Neuron (in vitro differentiated cells): ENCODE measurements around the gene ATP2B2.

ENCODE experiments used
- H2AFZ ChIP-seq: one replicate; pipeline ENCODE4 v1.6.1; 2013; ENCODE audit warnings: low read depth, mild to moderate bottlenecking, inconsistent platforms, low read length, moderate library complexity
- H3K27me3 ChIP-seq: one replicate; pipeline ENCODE4 v1.6.1; 2013; ENCODE audit warnings: low read length; ENCODE audit not compliant: insufficient read depth
- H3K36me3 ChIP-seq: one replicate; pipeline ENCODE4 v1.6.1; 2013; ENCODE audit warnings: low read length; ENCODE audit not compliant: insufficient read depth
- H3K4me1 ChIP-seq: one replicate; pipeline ENCODE4 v1.6.1; 2013; ENCODE audit warnings: low read length; ENCODE audit not compliant: insufficient read depth
- H3K4me3 ChIP-seq: 2 replicates; pipeline ENCODE4 v1.5.1; 2013; ENCODE audit warnings: mild to moderate bottlenecking, low read length, moderate library complexity
- H3K9me3 ChIP-seq: one replicate; pipeline ENCODE4 v1.6.1; 2013; ENCODE audit warnings: low read length

ATP2B2 gene

DNA sequence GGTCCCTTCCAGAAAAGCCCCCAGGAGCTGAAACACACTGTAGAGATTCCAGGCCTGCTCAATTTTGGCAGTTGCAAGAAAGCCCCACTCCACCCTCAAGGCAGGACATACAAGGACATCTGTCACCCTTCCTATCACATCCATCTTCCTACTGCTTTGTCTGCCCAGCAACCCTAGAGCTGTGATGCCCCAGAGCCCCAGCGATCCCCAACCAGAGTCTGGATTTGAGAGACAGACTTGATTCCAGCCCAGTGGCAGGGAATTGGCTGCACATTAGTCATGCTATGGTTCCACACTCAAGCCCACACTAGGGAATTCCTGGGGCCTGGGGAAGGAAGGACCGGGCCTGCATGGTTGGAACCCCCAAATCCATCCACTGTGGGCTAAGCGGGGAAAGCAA, 56.8 kb downstream of the ATP2B2 start:
- Histone ChIP-seq H2AFZ (no peak overlapping the region), H3K4me1 (no peaks in the 10 kb centered on the region), H3K36me3 (no peaks in the 10 kb centered on the region), H3K27me3 (peaks cover 16% of the 10 kb centered on the region), H3K9me3 (no peaks in the 10 kb centered on the region), H3K4me3 (no peak overlapping the region)

DNA sequence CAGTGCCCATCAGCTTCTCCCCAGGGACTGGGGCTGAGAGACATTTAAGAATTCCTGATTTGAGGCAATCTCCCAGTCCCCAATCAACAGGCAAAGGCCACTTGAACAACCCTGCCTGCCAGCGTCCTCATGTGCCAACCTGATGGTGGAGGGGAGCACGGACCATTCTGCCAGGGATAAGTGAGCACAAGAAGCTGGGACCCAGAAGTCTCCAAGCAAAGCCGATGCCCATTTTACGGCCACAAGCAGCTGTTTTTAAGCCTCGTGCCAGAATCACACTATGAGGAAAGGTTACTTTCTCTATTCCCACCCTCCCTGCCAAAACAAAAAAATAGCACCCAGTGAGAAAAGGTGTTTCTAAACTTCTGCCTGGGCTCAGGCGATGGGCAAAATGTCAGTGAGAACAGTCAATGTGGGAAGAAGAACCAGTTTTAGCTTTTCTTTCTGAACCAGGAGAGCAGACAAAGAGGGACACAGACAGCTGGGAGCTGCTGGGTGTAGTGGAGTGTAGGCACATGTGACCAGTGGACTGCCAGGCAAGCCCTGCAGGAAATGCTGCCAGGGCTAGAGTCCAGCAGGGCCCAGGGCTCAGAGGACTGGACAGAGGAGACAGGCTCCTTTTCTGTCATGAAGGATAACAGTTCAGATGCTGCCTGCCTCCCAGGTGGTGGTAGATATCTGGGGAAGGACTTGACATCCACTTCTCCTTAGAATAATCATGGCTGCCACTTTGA, 57.7 kb downstream of the ATP2B2 start:
- Histone ChIP-seq H3K4me3 (no peak overlapping the region), H2AFZ (no peak overlapping the region), H3K9me3 (no peaks in the 10 kb centered on the region), H3K27me3 (peaks cover 17% of the 10 kb centered on the region), H3K4me1 (no peaks in the 10 kb centered on the region), H3K36me3 (no peaks in the 10 kb centered on the region)

DNA sequence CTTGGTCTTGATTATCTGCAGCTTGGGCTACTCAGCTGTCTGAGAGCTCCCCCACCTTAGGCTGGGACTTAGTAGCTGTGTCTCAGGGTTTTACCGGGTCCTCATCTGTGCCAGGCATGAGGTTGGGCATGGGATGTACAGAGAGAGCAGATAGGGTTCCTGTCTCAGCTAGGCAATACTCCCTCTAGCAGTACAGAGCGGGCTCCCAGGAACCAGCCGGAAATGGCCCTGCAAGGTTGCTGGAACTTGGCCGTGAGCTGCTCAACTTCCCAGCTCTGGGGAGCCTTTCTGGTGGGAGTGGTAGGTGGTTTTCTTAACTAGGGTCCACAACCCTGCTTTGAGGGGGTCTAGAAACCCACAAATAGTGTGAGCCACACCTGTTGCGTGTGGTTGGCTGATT, 58.3 kb downstream of the ATP2B2 start:
- no peaks in the 10 kb centered on the region for H3K4me1 ChIP-seq
- no peaks in the 10 kb centered on the region for H3K36me3 ChIP-seq
- peaks cover 17% of the 10 kb centered on the region for H3K27me3 ChIP-seq
- H2AFZ ChIP-seq: no peak overlapping the region
- no peaks in the 10 kb centered on the region for H3K9me3 ChIP-seq
- H3K4me3 ChIP-seq: no peak overlapping the region

- Histone ChIP-seq H3K4me1 (no peaks in the 10 kb centered on the region), H3K36me3 (no peaks in the 10 kb centered on the region), H3K27me3 (peaks cover 17% of the 10 kb centered on the region), H3K4me3 (no peak overlapping the region), H2AFZ (no peak overlapping the region), H3K9me3 (no peaks in the 10 kb centered on the region)
These were observed 59.7 kb downstream of the ATP2B2 start for GRCh38 chr3:10445561-10446175.

DNA sequence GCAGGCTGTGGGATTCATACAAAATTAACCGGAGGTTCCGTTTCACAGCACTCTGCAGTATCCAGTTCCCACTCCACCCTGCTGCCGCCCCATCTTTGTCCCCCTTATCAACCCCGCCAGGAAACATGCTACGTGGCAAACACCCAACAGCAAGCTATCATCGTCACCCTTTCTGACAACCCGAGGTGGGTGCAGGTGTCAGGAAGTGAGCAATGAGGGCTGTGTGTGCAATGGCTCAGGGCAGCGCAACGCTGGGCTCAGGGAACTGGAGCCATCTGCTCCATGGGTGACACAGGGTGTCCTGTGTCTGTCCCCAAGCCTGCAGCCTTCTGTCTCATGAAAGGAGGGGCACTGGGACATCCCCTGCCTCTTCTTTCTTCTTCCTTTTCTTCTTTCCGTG, 60.9 kb downstream of the ATP2B2 start:
- peaks cover 13% of the 10 kb centered on the region for H3K27me3 ChIP-seq
- no peaks in the 10 kb centered on the region for H3K4me1 ChIP-seq
- H3K36me3 ChIP-seq: no peaks in the 10 kb centered on the region
- no peak overlapping the region for H2AFZ ChIP-seq
- H3K9me3 ChIP-seq: no peaks in the 10 kb centered on the region
- H3K4me3 ChIP-seq: no peak overlapping the region

DNA sequence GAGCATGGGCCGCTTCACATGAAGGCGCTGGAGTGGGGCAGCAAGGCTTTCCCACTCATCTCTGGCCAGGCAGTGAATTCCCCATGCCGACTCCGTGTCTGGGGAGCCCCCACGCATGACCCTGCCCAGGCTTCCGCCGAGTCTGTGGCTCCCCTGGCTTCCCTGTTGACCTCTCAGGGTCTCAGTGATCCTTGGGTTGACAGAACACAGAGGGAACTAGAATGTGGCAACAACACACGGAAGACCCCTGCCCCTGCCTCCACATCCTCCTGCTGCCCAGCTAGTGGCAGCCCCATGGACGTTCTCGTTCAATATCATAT, 61.3 kb downstream of the ATP2B2 start:
- Histone ChIP-seq H3K4me1 (no peaks in the 10 kb centered on the region), H3K36me3 (no peaks in the 10 kb centered on the region), H3K9me3 (no peaks in the 10 kb centered on the region), H3K27me3 (peaks cover 13% of the 10 kb centered on the region), H2AFZ (no peak overlapping the region), H3K4me3 (no peak overlapping the region)

DNA sequence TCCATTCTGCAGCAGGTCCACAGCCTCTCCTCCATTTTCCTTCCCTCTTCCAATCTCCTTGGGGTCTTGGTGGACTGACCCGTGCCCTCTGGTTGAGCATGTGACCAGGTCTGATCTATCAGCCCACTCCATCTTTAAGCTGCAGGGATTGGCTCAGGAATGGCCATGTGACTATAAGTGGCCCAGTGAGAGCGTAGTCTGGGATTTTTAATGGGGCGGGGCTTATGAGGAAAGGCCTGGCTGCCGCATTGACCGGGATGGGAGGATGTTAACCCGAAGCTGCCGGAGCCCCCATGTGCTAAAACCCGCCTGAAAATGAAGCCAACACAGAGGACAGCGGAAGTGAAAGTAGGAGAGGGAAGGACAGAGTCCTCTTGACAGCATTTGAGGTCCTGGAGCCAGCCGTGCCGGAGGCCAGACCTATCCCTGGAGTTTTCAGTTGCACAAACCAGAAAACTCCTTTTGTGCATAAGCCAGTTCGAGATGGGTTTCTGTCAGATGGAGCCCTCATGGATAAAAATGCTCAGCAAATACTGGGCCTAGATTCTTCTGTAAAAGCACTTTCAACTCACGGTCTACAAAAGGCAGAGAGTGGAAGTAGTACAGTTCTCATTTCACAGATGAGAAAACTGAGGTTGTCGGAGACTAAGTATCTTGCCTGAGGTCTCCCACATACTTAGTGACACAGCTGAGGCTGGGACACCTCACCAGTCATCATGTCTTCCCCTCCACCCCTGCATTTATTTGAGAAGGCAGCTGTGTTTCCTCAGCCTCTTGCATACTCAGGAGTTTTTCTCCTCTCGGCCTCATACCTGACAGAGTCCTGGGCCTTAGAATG, 61.9 kb downstream of the ATP2B2 start:
- H3K27me3 ChIP-seq: peaks cover 13% of the 10 kb centered on the region

GRCh38 chr3:10442151-10442795, 63.1 kb downstream of the ATP2B2 start:
- Histone ChIP-seq H2AFZ (no peak overlapping the region), H3K4me3 (no peak overlapping the region), H3K27me3 (peaks cover 13% of the 10 kb centered on the region), H3K4me1 (no peaks in the 10 kb centered on the region), H3K36me3 (no peaks in the 10 kb centered on the region), H3K9me3 (no peaks in the 10 kb centered on the region)

More for the DNA sequence above, 61.9 kb downstream of the ATP2B2 start:
- H3K9me3 ChIP-seq: no peaks in the 10 kb centered on the region
- no peaks in the 10 kb centered on the region for H3K36me3 ChIP-seq
- H3K4me1 ChIP-seq: no peaks in the 10 kb centered on the region
- no peak overlapping the region for H2AFZ ChIP-seq
- H3K4me3 ChIP-seq: no peak overlapping the region

DNA sequence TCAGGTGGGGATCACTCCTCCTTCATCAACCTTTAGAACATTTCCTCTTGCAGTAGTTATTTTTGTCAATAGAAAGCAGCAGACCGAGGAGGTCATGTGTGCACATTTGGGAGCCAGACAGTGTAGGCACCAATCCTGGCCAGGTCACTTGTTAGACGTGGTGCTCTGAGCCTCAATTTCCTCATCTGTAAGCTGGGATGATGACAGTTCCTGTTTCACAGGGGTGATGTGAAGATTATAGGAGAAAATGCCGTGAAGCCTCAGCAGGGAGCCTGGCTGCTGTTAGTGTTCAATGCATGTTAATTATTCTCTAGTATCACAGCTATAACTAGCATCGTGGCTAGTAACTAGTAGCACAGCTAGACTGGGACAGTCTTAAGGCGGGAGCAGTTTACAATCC, 64.7 kb downstream of the ATP2B2 start:
- Histone ChIP-seq H3K27me3 (peaks cover 8% of the 10 kb centered on the region), H3K4me1 (no peaks in the 10 kb centered on the region)

GRCh38 chr3:10438902-10439610, 66.3 kb downstream of the ATP2B2 start:
- peaks cover 6% of the 10 kb centered on the region for H3K27me3 ChIP-seq
- no peaks in the 10 kb centered on the region for H3K9me3 ChIP-seq
- H3K4me1 ChIP-seq: no peaks in the 10 kb centered on the region
- H3K4me3 ChIP-seq: no peak overlapping the region
- no peaks in the 10 kb centered on the region for H3K36me3 ChIP-seq
- H2AFZ ChIP-seq: no peak overlapping the region

More for the DNA sequence above, 64.7 kb downstream of the ATP2B2 start:
- H3K4me3 ChIP-seq: no peak overlapping the region
- H3K36me3 ChIP-seq: no peaks in the 10 kb centered on the region
- H2AFZ ChIP-seq: no peak overlapping the region
- no peaks in the 10 kb centered on the region for H3K9me3 ChIP-seq

- no peaks in the 10 kb centered on the region for H3K9me3 ChIP-seq
- no peaks in the 10 kb centered on the region for H3K27me3 ChIP-seq
- H3K4me3 ChIP-seq: no peak overlapping the region
- no peaks in the 10 kb centered on the region for H3K4me1 ChIP-seq
- no peak overlapping the region for H2AFZ ChIP-seq
- H3K36me3 ChIP-seq: no peaks in the 10 kb centered on the region
These were observed 67.1 kb downstream of the ATP2B2 start for GRCh38 chr3:10437995-10438901.
